SH-SY5Y (cell line): ENCODE data around the gene RC3H1.

Experiments used
- GATA2 ChIP-seq: IDR thresholded peaks from 2 replicates; pipeline ENCODE4 v1.6.1; 2011; ENCODE audit warnings: mild to moderate bottlenecking, low read depth, low read length
- GATA3 ChIP-seq: IDR thresholded peaks from 2 replicates; pipeline ENCODE4 v1.6.1; 2011; ENCODE audit warnings: low read depth, mild to moderate bottlenecking, low read length, moderate library complexity

DNA sequence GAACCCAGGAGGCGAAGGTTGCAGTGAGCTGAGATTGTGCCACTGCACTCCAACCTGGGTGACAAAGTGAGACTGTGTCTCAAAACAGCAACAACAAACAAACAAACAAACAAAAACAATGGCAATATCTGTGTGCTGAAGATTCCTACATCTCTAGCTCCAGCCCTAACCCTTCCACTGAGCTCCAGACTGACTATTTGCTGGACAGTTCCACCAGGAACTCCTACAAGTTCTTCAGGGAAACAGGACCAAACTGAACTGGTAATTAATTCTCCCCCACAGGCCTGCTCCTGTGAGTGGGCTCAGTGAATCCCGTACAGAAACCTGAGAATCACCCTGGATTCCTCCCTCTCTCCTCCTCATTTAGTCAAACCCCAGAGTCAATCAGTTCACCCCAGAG lies 106.6 kb downstream of the RC3H1 start:
- TF ChIP-seq GATA2 (no peak), GATA3 (no peak)
